Glomerular visceral epithelial cell (primary cell): ENCODE results near the gene MRPS7.
"Not testable (repeated sequence)": the region's sequence is repeated elsewhere in the genome, so short reads cannot be mapped to it uniquely, and the experiment has no call there.

Source experiments
- DNase-seq: peaks from one replicate; pipeline ENCODE4 v3.0.0-alpha.2; 2016; ENCODE audit errors: extremely low spot score

MRPS7 gene

DNA sequence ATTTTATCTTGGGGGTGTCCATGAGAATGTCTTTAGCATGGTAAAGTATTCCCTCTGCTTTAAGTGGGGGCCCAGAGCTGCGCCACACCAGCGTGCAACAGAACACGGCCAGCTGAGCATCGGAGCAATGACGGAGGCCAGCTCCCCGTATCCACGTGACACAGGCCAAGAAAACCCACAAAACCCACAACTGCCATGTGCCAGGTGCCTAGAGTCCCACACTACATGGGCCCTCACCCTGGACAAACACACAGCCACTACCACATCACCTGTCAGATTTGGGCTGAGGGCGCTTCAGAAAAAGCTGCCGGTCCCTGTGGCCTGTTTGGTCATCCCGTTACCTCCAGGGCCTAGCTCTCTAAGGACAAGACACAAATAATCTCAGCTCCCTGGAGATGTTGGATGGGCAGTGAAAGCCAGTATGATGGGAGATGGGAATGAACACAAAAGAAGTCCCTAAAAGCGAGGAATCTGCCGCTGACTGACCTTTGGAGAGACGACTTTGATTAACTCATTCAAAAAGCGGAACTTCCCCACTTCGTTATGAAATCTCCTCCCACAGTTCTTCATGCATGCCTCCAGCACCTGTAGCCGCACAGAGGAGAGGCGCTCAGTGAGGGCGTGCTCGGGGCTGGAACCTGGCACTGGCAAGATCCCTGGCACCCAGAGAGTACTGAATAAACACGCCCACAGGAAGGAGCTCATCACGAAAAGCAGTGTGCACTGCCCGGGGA is 17.4 kb upstream of the MRPS7 start:
- DNase-seq, result no peak

DNA sequence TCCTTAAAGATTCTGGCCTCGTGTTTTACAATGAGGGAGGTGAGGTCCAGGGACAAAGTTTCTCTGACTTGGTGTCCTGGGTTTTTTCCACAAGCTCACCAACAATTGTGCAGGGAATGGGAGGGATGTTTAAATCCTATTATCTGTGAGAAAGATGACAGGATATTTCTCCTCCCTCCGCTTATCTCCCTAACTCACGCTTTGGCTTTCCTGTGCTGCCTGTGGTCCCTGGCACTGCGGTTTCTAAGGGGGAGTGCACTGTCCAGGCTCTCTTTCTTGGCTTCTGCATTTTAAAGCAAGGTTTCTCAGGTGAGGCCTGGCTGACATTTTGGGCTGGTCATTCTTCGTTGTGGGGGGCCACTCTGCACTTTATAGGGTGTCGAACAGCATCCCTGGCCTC is 16.7 kb upstream of the MRPS7 start:
- DNase-seq, result no peak

DNA sequence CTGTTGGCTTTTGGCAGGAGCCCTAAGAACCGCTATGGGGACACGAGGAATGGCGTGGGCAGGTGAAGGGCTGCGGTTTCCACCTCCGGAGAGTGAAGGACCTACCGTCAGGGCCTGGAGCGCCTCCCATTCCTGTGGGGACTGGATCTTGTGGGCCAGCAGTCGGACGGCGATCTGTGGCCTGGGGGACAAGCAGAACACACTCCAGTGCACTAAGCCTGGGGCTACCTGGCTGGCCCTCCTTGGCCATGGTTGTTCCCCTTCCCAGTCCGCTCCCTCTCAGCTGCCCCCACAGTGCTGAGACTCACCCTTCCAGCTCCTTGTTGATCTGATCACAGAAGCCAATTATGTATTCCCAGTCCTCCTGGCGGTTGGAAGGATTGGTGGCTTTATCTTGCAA is 15.3 kb upstream of the MRPS7 start:
- DNase-seq, result no peak

DNA sequence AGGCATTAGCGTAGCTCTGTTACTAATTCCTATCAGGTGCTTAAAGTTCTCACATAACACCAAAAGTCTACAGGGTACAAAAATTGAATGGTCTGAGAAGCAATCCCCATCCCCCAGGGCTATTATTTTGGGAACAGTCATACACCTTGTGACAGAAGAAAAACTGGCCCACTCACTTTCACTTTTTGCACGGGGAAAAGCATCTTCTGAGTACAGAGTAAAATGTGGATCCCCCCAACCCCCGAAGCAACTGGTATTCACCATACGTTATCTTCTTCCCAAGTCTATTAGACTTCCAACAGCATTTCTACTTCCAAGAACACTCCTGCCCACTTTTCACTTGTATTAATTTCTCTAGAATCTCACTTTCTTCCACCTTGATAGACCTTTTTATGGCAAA is 12.1 kb upstream of the MRPS7 start:
- no peak for DNase-seq

DNA sequence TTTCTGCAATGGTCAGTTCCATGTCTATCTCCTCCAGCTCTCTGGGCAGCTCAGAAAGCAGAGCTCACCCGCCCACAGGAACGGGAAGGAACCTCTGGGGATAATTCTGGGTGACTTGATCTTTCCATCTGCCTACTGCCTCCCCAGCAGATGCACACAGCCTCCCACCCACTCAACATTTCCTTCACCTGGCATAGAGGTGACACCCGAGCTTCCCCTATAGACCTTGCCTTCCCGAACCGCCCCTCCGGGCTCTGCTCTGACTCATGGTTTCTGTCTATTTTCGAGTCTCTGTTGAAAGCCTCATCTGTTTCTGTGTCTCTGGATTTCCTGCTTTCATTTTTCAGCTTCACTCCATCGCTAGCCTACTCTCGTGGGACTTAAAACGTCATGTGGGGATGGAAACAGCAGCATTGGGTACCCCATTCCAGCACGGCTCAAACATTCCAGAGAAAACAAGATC is 11.6 kb upstream of the MRPS7 start:
- DNase-seq, result no peak

DNA sequence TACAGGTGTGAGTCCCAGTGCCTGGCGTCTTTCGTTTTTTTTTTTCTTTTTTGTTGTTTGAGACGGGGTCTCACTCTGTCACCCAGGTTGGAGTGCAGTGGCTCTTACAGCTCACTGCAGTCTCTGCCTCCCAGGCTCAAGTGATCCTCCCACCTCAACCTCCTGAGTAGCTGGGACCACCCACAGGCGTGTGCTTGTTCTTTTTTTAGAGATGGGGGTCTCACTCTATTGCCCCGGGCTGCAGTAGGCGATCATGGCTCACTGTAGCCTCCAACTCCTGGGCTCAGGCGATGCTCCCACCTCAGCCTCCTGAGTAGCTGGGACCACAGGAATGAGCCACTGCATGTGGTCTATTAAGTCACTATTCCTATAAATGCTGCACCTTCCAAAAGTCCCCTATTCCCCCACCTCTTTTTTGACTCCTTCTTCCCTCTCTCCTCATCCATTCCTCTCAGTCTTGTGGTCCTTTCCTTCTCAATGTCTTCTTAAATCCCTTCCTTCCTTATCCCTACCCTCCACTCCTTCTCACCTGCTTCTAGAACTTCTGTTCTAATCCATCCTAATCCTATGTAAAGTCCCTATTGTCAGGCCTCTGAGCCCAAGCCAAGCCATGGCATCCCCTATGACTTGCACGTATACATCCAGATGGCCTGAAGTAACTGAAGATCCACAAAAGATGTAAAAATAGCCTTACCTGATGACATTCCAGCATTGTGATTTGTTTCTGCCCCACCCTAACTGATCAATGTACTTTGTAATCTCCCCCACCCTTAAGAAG is 9.5 kb upstream of the MRPS7 start:
- DNase-seq, result no peak

DNA sequence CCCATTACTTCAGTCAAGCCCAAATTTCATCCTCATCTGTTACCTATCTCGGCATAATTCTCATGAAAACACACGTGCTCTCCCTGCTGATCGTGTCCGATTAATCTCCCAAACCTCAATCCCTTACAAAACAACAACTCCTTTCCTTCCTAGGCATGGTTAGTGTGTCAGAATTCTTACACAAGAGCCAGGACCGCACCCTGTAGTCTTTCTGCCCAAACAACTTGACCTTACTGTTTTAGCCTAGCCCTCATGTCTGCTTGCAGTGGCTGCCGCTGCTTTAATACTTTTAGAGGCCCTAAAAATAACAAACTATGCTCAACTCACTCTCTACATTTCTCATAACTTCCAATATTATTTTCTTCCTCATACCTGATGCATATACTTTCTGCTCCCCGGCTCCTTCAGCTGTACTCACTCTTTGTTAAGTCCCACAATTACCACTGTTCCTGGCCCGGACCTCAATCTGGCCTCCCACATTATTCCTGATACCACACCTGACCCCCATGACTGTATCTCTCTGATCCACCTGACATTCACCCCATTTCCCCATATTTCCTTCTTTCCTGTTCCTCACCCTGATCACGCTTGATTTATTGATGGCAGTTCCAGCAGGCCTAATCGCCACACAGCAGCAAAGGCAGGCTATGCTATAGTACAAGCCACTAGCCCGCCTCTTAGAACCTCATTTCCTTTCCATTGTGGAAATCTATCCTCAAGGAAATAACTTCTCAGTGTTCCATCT is 5.6 kb upstream of the MRPS7 start:
- DNase-seq, result not testable (repeated sequence)

DNA sequence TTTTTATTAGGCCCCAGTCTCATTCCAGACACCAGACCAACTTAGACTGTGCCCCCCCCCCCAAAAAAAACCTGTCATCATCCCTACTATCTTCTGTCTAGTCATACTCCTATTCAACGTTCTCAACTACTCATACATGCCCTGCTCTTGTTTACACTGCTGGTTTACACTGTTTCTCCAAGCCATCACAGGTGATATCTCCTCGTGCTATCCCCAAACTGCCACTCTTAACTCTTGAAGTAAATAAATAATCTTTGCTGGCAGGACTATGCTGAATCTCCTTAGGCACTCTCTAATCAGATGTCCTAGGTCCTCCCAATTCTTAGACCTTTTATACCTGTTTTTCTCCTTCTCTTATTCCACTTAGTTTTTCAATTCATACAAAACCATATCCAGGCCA is 4.5 kb upstream of the MRPS7 start:
- DNase-seq, result not testable (repeated sequence)

DNA sequence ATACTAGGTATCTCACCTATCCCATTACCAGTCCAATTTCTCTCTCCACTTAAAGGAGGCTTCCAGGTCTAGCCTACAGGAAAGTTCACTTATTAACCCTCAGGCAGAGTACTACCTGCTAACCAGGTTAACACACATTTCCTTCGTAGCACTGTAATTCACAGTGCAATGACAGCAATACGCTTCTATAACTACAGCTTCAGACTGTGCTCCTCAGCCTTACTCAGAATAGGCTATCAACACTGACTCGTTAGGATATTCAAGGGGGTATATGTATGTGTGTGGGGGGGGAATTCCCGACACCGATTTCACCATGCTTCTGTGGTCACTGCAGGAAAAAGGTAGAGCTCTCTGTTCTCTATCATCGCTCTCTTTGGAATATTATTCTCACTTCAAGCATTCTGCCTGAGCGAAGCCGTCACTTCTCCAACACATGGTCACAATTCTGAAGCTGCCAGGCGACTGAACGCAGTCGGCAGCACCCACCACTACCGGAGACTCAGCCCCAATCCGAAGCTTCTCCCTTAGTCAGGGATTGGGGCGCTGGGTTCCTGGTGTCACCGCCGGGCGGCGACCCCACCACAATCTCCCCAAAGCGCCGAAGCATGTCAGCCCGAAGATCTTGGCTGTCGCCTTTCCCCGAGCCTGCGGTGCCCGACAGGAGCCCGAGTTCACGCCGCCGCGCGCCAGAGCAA is 891 bp upstream of the MRPS7 start:
- peak; percentile 35 for DNase-seq

DNA sequence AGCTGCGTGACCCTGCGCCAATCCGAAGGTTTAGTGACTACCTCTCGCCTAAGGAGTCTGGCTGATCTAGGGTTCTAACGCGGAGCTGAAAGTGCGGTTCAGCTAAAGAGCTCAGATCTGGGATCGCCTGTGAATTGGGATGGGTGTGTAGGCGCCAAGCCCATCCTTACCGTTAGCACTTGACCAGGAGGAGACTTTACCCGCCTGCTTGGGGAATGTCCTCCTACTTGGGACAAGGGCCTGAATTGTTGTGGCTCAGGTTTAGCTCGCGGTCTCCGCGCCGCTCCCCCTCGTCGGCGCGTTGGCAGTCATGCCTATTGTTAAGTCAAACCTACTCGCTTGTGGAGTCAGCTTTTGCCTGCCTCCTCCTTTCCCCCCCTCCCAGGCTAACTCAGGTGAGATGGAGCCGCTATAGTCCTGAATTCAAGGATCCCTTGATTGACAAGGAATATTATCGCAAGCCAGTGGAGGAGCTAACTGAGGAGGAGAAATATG is 480 bp downstream of the MRPS7 start:
- no peak for DNase-seq

DNA sequence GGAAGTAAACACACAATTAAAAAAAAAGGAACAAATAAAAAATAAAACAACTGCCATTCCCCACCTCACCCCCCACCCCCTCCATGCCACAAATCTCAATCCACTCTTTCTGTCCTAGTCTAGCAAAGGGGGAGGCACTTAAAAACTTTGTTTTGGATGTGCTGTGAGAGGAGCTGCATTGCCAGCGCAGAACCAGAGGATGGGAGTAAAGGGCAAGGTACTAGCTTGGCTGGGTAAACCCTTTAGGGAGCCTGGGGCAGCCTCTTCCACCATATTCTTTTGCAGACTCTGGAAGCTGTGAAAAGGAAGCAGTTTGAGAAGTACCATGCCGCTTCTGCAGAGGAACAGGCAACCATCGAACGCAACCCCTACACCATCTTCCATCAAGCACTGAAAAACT is 1.4 kb downstream of the MRPS7 start:
- no peak for DNase-seq

DNA sequence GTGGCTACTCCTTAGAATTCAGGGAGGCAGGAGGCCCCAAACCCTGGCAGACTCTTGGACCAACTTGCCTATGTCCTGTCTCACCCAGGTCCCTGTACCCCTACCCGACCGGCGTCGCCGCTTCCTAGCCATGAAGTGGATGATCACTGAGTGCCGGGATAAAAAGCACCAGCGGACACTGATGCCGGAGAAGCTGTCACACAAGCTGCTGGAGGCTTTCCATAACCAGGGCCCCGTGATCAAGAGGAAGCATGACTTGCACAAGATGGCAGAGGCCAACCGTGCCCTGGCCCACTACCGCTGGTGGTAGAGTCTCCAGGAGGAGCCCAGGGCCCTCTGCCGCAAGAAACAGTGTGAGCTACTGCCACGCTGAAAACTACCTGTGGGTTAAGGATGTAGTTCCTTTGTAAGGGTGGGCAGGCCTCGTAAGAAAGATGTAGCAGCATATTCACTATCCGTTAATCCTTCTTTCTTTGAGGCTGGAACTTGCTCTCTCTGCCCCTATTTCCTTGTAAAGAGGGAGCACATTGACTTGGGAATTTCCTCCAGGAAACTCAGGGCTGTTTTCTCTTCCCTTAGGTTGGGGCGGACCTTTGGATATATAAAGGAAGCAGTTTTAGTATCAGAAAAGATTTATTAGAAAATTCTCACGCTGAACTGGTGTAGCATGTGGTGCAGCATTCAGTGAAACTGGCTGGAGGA is 4.1 kb downstream of the MRPS7 start:
- DNase-seq, result no peak

DNA sequence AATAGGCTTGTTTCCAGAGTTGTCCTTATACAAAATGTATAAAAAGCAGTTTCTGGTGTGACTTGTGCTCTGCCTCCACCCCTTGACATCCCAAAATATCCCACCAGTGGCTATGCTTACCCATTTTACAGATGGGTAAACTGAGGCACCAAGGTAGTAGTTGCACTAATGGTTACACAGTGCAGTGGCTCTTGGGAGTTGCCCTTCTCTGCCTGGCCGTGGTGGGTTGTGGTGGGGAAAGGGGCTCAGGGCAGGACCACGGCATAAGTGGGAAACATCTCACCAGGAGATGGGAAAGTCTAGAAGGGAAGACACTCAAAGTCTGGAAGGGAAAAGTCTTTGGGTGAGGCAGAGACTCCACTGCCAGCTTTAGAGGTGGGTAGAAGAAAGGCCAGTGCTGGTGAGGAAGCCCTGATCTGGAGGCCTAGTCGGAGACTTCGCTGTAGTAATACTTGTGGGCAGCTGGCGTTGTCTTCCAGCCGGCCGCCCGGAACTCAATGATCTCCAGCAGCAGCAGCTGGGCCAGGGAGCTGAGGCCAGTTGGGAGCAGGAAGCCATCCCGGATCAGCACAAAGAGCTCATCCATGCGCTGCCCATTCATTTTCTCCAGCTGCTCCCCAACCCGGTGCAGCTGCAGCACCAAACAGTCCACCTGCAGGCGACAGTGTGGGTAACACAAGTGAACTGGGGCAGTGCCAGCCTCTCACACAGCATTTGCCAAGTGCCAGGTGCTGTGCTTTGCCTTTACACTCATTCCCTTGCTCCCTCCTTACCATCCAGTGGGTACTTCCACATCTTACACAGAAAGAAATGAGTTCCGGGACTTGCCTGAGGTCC is 4.9 kb downstream of the MRPS7 start:
- no peak for DNase-seq

DNA sequence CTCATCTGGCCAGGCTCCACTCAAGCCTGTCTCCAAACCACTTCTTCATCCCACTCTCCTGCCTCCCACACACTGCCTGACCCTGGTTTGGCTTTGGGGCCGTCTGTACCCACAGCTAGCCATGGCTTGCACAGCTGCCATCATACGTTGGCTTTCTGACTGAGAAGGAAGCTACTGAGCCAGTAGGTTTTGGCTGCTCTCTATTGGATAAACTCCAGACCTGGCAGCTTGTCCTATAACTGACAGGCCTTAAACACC is 5.4 kb downstream of the MRPS7 start:
- DNase-seq, result no peak

DNA sequence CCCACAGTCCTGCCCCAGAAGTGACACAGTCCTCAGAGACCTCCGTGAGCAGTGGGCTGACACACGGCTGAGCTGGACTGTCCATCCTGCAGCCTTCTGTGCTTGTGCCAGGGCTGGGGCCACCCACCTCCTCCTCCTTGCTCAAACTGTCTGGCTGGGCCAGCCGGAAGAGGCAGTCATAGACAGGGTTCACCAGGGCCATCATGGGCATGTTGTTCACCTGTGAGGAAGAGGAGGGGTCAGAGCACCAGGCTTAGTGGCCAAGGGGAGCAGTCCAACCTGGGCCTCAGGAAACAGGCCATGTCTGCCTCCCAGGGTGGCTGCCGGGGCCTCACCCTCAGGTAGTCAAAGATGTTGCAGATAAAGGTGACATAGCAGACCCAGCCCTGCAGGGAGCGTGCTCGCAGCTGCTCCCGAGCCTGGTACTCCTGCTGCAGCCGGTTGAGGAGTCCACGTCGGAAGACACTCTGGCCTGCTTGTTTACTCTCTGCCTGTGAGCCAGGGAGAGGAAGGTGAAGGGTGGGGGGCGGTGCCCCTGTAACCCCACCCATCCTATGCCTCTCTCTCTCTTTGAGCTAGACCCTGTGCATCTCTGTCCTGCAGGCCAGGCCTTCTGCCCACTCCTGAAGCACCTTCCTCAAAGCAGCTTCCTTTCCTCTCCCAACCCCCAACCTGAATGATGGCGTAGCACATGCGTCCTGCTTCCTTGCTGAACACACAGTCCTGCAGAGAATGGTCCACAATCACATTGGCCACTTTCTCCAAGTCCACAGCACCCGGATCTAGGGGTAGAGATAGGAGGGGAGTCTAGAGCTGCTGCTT is 5.9 kb downstream of the MRPS7 start:
- no peak for DNase-seq

DNA sequence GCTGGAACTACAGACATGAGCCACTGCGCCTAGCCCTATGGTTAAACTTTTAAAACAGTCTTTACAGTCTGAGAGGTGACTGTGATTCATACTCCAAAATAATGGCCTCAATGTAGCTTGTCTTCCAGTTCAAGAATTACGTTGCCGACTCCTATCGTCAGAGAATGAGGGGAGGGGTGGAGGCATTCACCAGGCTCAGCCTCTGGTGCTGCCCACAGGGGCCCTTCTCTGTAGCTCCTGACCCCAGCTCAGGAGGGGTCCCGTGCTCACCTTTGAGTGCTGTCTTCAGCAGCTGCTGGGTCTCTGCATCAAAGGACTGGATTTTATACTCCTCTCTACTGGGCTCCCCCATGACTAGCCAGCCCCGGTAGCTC is 8.2 kb downstream of the MRPS7 start:
- DNase-seq, result no peak

DNA sequence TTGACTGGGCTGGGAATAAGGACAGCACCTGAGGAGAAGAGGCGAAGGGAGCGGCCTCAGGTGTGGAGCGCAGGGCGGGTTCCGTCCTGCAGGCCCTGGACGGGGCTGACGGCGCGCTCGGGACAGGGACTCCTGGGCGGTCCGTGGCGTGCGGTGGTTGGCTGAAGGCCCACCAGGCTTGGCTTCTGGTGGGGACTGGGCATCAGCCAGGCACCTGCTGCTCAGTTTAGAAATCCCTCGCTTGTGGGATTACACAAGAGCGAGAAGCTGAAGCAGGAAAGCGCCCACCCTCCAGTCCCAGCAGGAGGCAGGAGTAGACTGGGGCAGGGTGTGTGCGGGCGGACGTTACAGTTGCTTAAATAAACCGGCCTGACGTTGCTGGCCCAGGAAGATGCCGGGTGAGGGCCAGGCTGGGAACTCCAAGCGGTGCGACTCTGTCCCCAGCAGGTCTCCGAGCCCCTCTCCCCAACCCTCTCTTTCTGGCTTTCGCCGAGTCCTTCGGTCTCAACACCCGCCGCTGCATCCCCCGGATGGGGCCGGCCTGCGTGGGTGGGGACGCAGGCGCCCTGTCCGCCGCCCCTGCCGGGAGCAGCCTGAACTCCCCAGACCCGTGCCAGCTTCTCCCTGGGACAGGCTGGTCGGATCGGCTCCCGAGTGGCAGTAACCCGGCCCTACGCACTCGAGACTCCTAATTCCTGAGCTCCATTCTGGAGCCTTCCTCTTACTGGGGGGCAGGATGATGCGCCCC is 8.7 kb downstream of the MRPS7 start:
- peak; percentile 75 for DNase-seq

DNA sequence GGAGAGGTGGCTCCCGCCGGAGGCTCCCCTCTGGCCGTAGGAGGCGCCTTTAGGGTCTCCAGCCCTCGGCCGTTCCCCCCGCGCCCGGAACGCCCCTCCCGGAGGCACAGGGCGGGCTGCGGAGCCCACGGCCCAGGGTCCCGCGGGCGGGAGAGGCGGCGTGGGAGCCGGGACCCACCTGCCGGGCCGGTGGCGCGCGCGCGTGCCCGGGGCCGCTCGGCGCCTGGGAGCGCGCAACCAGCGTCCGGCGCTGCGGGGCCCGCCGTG is 9.2 kb downstream of the MRPS7 start, which contains the start of gene MIF4GD:
TSS of gene MIF4GD (minus strand) at position 266 of the 267 bp plus-strand sequence. CDS start 1,036 bp downstream, outside the sequence.
- DNase-seq, result no peak
